GM19463 (cell line): Measurements from ENCODE around the gene BABAM2.
"Not testable (repeated sequence)": the region's sequence is repeated elsewhere in the genome, so short reads cannot be mapped to it uniquely, and the experiment has no call there.

Experiments used
- ATAC-seq: cut with Tn5 transposase; IDR thresholded peaks from one replicate; pipeline ENCODE4 v1.9.1; 2021; ENCODE audit warnings: mild to moderate bottlenecking, moderate library complexity; ENCODE audit not compliant: unreplicated experiment

BABAM2 gene

GRCh38 chr2:28335265-28335664 is 444.7 kb downstream of the BABAM2 start:
- not testable (repeated sequence) for ATAC-seq

- ATAC-seq, result no peak
Measured at GRCh38 chr2:28335666-28336065, 445.1 kb downstream of the BABAM2 start.

- ATAC-seq, result no peak
Measured at GRCh38 chr2:28336264-28336980, 445.9 kb downstream of the BABAM2 start.

GRCh38 chr2:28336982-28337627 is 446.6 kb downstream of the BABAM2 start:
- ATAC-seq, result no peak

GRCh38 chr2:28338046-28338817 is 447.7 kb downstream of the BABAM2 start:
- ATAC-seq, result no peak

- ATAC-seq, result no peak
Measured at GRCh38 chr2:28338831-28339321, 448.3 kb downstream of the BABAM2 start.

- ATAC-seq, result no peak
Measured at GRCh38 chr2:28339516-28340175, 449.1 kb downstream of the BABAM2 start.

- no peak for ATAC-seq
Measured at GRCh38 chr2:28340312-28341202, 450.0 kb downstream of the BABAM2 start.

GRCh38 chr2:28341208-28341891 is 450.8 kb downstream of the BABAM2 start:
- ATAC-seq, result no peak

GRCh38 chr2:28342081-28342967 is 451.8 kb downstream of the BABAM2 start:
- ATAC-seq, result no peak

- ATAC-seq, result no peak
Measured at GRCh38 chr2:28343184-28343942, 452.8 kb downstream of the BABAM2 start.

- no peak for ATAC-seq
Measured at GRCh38 chr2:28343971-28344715, 453.6 kb downstream of the BABAM2 start.

- ATAC-seq, result no peak
Measured at GRCh38 chr2:28344756-28345373, 454.3 kb downstream of the BABAM2 start.

- no peak for ATAC-seq
Measured at GRCh38 chr2:28345619-28346018, 455.1 kb downstream of the BABAM2 start.

GRCh38 chr2:28346587-28346986 is 456.1 kb downstream of the BABAM2 start:
- no peak for ATAC-seq

GRCh38 chr2:28347193-28347592 is 456.7 kb downstream of the BABAM2 start:
- no peak for ATAC-seq

- no peak for ATAC-seq
Measured at GRCh38 chr2:28347596-28347995, 457.1 kb downstream of the BABAM2 start.
